ENCODE results near the gene BTN2A1.
"Not testable (repeated sequence)": the region's sequence is repeated elsewhere in the genome, so short reads cannot be mapped to it uniquely, and the experiment has no call there.

The BTN2A1 gene

DNA sequence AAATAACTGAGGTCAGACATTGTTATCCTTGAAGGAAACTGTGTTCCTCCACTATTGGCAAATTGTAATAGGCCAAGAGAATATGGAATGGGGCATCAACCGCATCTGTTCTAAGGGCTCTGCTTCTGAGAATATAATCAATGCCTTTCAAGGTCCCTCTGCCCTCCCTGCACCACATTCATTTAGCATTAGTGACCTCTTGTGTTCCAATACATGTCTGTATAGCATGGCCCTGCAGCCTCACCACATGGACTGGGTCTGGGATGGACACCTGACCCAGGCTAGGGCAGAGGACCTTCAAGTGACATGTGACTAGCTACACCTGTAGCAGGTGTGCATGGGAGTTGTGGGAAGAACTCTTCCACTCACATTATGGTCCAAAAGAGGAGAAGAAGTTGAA is 41.5 kb upstream of the BTN2A1 start:
- Histone ChIP-seq H4K91ac (ENCODE audit: low read depth, low read length) (no peak overlapping the region), H3K23ac (ENCODE audit: low read length) (no peak overlapping the region), H3K14ac (ENCODE audit: low read length) (no peak overlapping the region), H3K4me1 (ENCODE audit: control insufficient read depth in 1 of 2, insufficient read depth in 2 of 2, low read length in 2 of 2) (peaks cover 0 to 3% of the 10 kb centered on the region in 2 experiments), H3K79me2 (ENCODE audit: control insufficient read depth, insufficient read depth, low read length, poor library complexity) (no peaks in the 10 kb centered on the region), H3K36me3 (ENCODE audit: control insufficient read depth in 1 of 2, insufficient read depth in 2 of 2, low read length in 2 of 2) (no peaks in the 10 kb centered on the region), H3K79me1 (ENCODE audit: low read length) (no peaks in the 10 kb centered on the region), H3K9me3 (ENCODE audit: insufficient read depth, low read depth, low read length) (peaks cover 4% of the 10 kb centered on the region), H2BK120ac (ENCODE audit: insufficient read depth, low read length, poor library complexity) (no peak overlapping the region), H3K18ac (ENCODE audit: low read length) (no peak overlapping the region), H3K9ac (ENCODE audit: low read length) (no peak overlapping the region), H2BK5ac (ENCODE audit: low read depth, low read length, poor library complexity) (no peak overlapping the region), H3K4me2 (ENCODE audit: low read length) (no peak overlapping the region), H4K8ac (ENCODE audit: low read depth, low read length) (no peak overlapping the region), H2AFZ (ENCODE audit: insufficient read depth, low read length, poor library complexity) (no peak overlapping the region), H2AK5ac (ENCODE audit: low read length) (no peak overlapping the region), H3K27me3 (ENCODE audit: insufficient read depth, low read length) (no peaks in the 10 kb centered on the region), H2BK12ac (ENCODE audit: low read length) (no peak overlapping the region), H3K27ac (ENCODE audit: low read depth, low read length) (no peak overlapping the region), H3K4me3 (ENCODE audit: low read depth, low read length) (no peak overlapping the region), H3K4ac (ENCODE audit: low read depth, low read length) (no peak overlapping the region), H4K12ac (ENCODE audit: low read depth, low read length) (no peak overlapping the region)
- no CpG with 5 or more reads among the region's 1 CpG for WGBS (ENCODE audit: extremely low coverage, insufficient coverage, insufficient read length)
- DNase-seq: no peak

DNA sequence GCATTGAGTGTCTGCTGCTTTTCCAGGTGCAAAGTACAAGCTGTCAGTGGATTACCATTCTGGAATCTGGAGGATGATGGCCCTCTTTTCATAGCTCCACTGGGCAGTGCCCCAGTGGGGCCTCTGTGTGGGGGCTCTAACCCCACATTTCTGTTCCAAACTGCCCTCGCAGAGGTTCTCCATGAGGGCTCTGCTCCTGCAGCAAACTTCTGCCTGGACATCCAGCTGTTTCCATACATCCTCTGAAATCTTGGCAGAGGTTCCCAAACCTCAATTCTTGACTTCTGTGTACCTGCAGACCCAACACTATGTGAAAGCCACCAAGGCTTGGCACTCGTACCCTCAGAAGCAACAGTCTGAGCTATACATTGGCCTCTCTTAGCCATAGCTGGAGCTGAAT is 39.7 kb upstream of the BTN2A1 start:
- not testable (repeated sequence) for H4K91ac ChIP-seq (ENCODE audit: low read depth, low read length); H4K8ac ChIP-seq (ENCODE audit: low read depth, low read length); H3K23ac ChIP-seq (ENCODE audit: low read length); H3K79me2 ChIP-seq (ENCODE audit: control insufficient read depth, insufficient read depth, low read length, poor library complexity); H2BK5ac ChIP-seq (ENCODE audit: low read depth, low read length, poor library complexity); H2AFZ ChIP-seq (ENCODE audit: insufficient read depth, low read length, poor library complexity); H4K12ac ChIP-seq (ENCODE audit: low read depth, low read length); H3K4me3 ChIP-seq (ENCODE audit: low read depth, low read length); H3K4ac ChIP-seq (ENCODE audit: low read depth, low read length); H3K36me3 ChIP-seq (ENCODE audit: control insufficient read depth in 1 of 2, insufficient read depth in 2 of 2, low read length in 2 of 2); H2BK12ac ChIP-seq (ENCODE audit: low read length); H3K14ac ChIP-seq (ENCODE audit: low read length); DNase-seq; H3K18ac ChIP-seq (ENCODE audit: low read length); H3K9me3 ChIP-seq (ENCODE audit: insufficient read depth, low read depth, low read length); H3K4me2 ChIP-seq (ENCODE audit: low read length); H3K9ac ChIP-seq (ENCODE audit: low read length); H2BK120ac ChIP-seq (ENCODE audit: insufficient read depth, low read length, poor library complexity); H3K79me1 ChIP-seq (ENCODE audit: low read length); H3K27me3 ChIP-seq (ENCODE audit: insufficient read depth, low read length); H2AK5ac ChIP-seq (ENCODE audit: low read length); H3K4me1 ChIP-seq (ENCODE audit: control insufficient read depth in 1 of 2, insufficient read depth in 2 of 2, low read length in 2 of 2); H3K27ac ChIP-seq (ENCODE audit: low read depth, low read length)
- WGBS (ENCODE audit: extremely low coverage, insufficient coverage, insufficient read length): no CpG with 5 or more reads among the region's 2 CpGs

DNA sequence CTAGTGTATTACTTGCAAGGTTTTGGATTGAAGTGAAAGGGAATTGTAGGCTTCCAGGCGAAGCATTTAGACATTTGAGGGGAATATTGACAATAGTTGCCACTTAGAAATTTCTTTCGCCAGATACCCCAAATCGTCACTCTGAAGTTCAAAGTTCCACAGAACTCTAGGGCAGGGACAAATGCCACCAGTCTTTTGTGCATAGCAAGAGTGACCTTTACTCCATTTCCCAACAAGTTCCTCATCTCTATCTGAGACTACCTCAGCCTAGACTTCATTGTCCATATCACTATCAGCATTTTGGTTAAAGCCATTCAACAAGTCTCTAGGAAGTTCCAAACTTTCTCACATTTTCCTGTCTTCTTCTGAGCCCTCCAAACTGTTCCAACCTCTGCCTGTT is 39.0 kb upstream of the BTN2A1 start:
- H3K27me3 ChIP-seq (ENCODE audit: insufficient read depth, low read length); H3K79me1 ChIP-seq (ENCODE audit: low read length); H3K9ac ChIP-seq (ENCODE audit: low read length); H3K4me2 ChIP-seq (ENCODE audit: low read length); H3K27ac ChIP-seq (ENCODE audit: low read depth, low read length); H2BK12ac ChIP-seq (ENCODE audit: low read length); H3K79me2 ChIP-seq (ENCODE audit: control insufficient read depth, insufficient read depth, low read length, poor library complexity); H2AFZ ChIP-seq (ENCODE audit: insufficient read depth, low read length, poor library complexity); H2AK5ac ChIP-seq (ENCODE audit: low read length); H3K23ac ChIP-seq (ENCODE audit: low read length); H2BK120ac ChIP-seq (ENCODE audit: insufficient read depth, low read length, poor library complexity); H4K12ac ChIP-seq (ENCODE audit: low read depth, low read length); H3K9me3 ChIP-seq (ENCODE audit: insufficient read depth, low read depth, low read length); H3K4ac ChIP-seq (ENCODE audit: low read depth, low read length); H4K91ac ChIP-seq (ENCODE audit: low read depth, low read length); H3K4me1 ChIP-seq (ENCODE audit: control insufficient read depth in 1 of 2, insufficient read depth in 2 of 2, low read length in 2 of 2); H3K14ac ChIP-seq (ENCODE audit: low read length); H3K4me3 ChIP-seq (ENCODE audit: low read depth, low read length); H3K18ac ChIP-seq (ENCODE audit: low read length); H4K8ac ChIP-seq (ENCODE audit: low read depth, low read length); H2BK5ac ChIP-seq (ENCODE audit: low read depth, low read length, poor library complexity); DNase-seq; H3K36me3 ChIP-seq (ENCODE audit: control insufficient read depth in 1 of 2, insufficient read depth in 2 of 2, low read length in 2 of 2): not testable (repeated sequence)
- WGBS (ENCODE audit: extremely low coverage, insufficient coverage, insufficient read length): no CpG with 5 or more reads among the region's 3 CpGs

GRCh38 chr6:26420688-26421171 is 37.0 kb upstream of the BTN2A1 start:
- Histone ChIP-seq H4K8ac (ENCODE audit: low read depth, low read length) (peak overlapping the region; percentile 86), H3K27ac (ENCODE audit: low read depth, low read length) (no peak overlapping the region), H2BK12ac (ENCODE audit: low read length) (no peak overlapping the region), H2AFZ (ENCODE audit: insufficient read depth, low read length, poor library complexity) (peak overlapping the region; percentile 30), H3K4me2 (ENCODE audit: low read length) (peak overlapping the region; percentile 83), H3K79me1 (ENCODE audit: low read length) (peaks cover 2% of the 10 kb centered on the region), H4K12ac (ENCODE audit: low read depth, low read length) (no peak overlapping the region), H2BK120ac (ENCODE audit: insufficient read depth, low read length, poor library complexity) (no peak overlapping the region), H3K79me2 (ENCODE audit: control insufficient read depth, insufficient read depth, low read length, poor library complexity) (peaks cover 2% of the 10 kb centered on the region), H3K9me3 (ENCODE audit: insufficient read depth, low read depth, low read length) (peaks cover 4% of the 10 kb centered on the region), H3K36me3 (ENCODE audit: control insufficient read depth in 1 of 2, insufficient read depth in 2 of 2, low read length in 2 of 2) (peaks cover 0 to 2% of the 10 kb centered on the region in 2 experiments), H4K91ac (ENCODE audit: low read depth, low read length) (no peak overlapping the region), H2BK5ac (ENCODE audit: low read depth, low read length, poor library complexity) (no peak overlapping the region), H3K23ac (ENCODE audit: low read length) (no peak overlapping the region), H3K4ac (ENCODE audit: low read depth, low read length) (no peak overlapping the region), H3K18ac (ENCODE audit: low read length) (no peak overlapping the region), H3K4me3 (ENCODE audit: low read depth, low read length) (no peak overlapping the region), H3K9ac (ENCODE audit: low read length) (no peak overlapping the region), H3K14ac (ENCODE audit: low read length) (no peak overlapping the region), H2AK5ac (ENCODE audit: low read length) (no peak overlapping the region), H3K27me3 (ENCODE audit: insufficient read depth, low read length) (no peaks in the 10 kb centered on the region), H3K4me1 (ENCODE audit: control insufficient read depth in 1 of 2, insufficient read depth in 2 of 2, low read length in 2 of 2) (peaks cover 0 to 3% of the 10 kb centered on the region in 2 experiments)
- no CpG with 5 or more reads among the region's 4 CpGs for WGBS (ENCODE audit: extremely low coverage, insufficient coverage, insufficient read length)
- DNase-seq: peak; percentile 53 to 71
